ENCODE measurements around the gene CANT1.

DNA sequence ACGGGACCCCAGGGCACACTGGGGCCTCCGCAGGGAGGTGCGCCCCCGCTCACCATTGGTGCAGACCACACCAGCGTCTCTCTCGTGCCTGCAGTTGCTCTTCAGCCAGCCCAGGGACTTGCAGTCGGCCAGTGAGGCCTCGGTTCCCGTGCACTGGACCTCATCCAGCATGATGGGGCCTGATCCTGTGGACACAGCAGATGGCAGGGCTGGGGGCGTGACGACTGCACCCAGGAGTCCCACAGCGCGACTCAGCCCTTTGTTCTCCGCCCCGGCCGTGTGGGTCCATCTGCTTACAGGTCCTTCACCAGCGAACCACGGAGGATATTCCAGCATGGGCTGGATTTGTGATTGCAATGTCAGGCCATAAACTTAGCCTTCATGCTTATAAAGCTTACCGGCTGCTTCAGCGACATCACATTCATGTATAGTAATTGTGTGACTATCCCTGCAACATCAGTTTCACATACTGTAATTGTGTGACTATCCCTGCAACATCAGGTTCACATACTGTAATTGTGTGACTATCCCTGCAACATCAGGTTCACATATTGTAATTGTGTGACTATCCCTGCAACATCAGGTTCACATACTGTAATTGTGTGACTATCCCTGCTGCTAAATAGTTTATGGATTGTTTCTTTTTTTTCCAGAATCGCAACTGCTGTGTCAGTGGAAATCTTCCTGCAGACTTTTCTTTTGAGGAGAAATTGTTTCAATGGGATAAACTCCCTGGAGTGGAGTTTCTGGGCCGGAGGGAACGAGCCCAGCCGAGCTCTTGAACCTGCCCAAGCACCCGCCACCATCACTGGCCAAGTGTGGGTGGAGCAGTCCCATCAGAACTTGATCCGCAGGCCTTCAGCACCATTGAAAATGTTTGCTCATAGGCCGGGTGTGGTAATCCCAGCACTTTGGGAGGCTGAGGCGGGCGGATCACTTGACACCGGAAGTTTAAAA, 34.7 kb downstream of the CANT1 start:
- TF ChIP-seq, protein P1, sequence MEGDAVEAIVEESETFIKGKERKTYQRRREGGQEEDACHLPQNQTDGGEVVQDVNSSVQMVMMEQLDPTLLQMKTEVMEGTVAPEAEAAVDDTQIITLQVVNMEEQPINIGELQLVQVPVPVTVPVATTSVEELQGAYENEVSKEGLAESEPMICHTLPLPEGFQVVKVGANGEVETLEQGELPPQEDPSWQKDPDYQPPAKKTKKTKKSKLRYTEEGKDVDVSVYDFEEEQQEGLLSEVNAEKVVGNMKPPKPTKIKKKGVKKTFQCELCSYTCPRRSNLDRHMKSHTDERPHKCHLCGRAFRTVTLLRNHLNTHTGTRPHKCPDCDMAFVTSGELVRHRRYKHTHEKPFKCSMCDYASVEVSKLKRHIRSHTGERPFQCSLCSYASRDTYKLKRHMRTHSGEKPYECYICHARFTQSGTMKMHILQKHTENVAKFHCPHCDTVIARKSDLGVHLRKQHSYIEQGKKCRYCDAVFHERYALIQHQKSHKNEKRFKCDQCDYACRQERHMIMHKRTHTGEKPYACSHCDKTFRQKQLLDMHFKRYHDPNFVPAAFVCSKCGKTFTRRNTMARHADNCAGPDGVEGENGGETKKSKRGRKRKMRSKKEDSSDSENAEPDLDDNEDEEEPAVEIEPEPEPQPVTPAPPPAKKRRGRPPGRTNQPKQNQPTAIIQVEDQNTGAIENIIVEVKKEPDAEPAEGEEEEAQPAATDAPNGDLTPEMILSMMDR (IDR thresholded peaks at IDR 0.05) = no peak
- no peak for TF ChIP-seq POLR2A (IDR thresholded peaks at IDR 0.05)
